ENCODE data around the gene FRG2B.
"Not testable (repeated sequence)": the region's sequence is repeated elsewhere in the genome, so short reads cannot be mapped to it uniquely, and the experiment has no call there.

The FRG2B gene

DNA sequence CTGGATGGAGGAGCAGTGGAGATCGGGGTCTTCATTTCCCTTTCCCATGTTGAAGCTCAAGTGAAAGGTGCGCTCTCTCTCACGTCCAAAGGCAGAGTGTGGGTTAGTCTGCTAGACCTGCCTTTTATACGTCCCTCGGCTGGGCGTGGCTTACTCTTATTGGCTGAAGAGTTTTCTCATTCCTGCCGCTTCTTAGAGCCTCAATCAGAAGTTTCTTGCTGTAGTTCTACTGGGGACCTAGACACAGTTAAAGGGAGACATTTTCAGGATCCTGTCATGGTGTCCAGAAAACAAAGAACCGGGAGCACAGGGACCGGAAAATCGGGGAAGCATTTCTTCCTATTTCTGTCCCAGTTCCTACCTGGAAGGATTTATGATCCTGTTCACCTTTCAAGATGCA, at the start of gene FRG2B:
FRG2B (minus strand) TSS at position 101 of the 400 bp plus-strand sequence; CDS start at position 48, 53 bp downstream.
- DNase-seq (ENCODE audit: low spot score): not testable (repeated sequence)

DNA sequence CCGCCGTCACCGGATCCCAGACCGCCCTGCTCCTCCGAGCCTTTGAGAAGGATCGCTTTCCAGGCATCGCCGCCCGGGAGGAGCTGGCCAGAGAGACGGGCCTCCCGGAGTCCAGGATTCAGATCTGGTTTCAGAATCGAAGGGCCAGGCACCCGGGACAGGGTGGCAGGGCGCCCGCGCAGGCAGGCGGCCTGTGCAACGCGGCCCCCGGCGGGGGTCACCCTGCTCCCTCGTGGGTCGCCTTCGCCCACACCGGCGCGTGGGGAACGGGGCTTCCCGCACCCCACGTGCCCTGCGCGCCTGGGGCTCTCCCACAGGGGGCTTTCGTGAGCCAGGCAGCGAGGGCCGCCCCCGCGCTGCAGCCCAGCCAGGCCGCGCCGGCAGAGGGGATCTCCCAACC, 40.9 kb upstream of the FRG2B start:
- not testable (repeated sequence) for DNase-seq (ENCODE audit: low spot score)

GRCh38 chr10:133663544-133664160, 37.1 kb upstream of the FRG2B start:
- DNase-seq (ENCODE audit: low spot score): not testable (repeated sequence)

DNA sequence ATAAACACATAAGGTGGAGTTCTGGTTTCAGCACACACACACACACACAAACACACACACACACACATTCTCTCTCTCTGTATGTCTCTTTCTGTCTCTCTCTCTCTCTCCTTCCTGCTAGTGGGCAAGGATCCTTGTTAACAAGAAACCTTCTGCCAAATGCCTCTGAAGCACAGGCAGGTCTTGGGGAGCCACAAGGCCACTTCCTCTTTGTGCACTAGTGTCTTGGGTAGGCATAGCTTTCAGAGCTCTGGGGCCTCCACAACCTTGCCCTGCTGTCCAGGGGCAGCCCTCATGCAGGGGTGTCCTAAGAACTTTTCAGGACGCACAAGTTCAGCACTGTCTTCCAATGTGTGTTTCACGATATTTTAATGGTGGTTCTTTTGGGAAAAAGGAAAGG, 34.5 kb upstream of the FRG2B start:
- not testable (repeated sequence) for DNase-seq (ENCODE audit: low spot score)

GRCh38 chr10:133660516-133660915, 33.9 kb upstream of the FRG2B start:
- DNase-seq (ENCODE audit: low spot score): not testable (repeated sequence)

DNA sequence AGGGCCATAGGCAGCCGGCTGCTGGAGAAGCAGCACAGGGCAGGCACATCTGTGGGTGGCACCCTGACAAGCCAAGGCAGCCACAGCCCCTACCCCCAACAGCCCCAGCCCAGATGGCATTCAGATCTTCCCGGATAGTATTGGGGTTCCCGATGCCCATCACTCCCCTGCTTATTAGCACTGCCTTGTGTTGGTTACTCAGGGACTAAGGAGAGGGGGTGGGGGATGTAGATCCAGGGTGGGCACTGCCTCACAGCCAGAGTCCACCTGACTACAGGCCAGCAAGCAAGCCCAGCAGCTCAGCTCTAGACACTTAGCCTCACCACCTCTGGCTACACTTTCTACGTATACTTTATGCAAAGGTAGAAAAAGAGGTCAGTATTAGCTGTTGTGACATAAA, 30.7 kb upstream of the FRG2B start:
- not testable (repeated sequence) for DNase-seq (ENCODE audit: low spot score)

DNA sequence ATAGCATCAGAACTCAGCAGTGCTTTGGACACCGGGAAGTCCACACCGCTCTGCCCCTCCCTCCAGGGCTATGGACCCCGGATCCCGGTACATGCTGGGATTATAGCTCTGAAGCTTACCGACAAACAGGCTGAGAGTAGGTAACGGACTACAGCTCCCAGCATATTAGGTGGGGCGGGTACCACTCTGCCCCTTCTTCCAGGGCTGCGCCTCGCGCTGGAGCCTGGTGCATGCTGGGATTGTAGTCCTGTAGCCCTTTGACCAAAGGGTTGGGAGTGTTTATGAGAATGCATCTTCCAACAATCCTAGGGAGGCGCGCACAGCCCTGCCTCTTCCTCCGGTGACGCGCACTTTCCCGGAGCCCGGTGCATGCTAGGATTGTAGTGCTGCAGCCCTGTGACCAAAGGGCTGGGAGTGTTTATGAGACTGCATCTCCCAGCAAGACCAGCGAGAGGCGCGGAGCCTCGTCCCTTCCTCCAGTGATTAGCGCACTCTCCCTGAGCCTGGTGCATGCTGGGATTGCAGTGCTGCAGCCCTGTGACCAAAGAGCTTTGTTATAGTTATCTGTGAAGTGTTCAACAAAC, 22.4 kb upstream of the FRG2B start:
- DNase-seq (ENCODE audit: low spot score): not testable (repeated sequence)

- DNase-seq (ENCODE audit: low spot score): not testable (repeated sequence)
Observed at GRCh38 chr10:133647075-133647748, 20.6 kb upstream of the FRG2B start.

GRCh38 chr10:133637846-133638235, 11.2 kb upstream of the FRG2B start:
- not testable (repeated sequence) for DNase-seq (ENCODE audit: low spot score)

- not testable (repeated sequence) for DNase-seq (ENCODE audit: low spot score)
Observed at GRCh38 chr10:133637202-133637845, 10.7 kb upstream of the FRG2B start.

GRCh38 chr10:133630723-133631249, 4.2 kb upstream of the FRG2B start:
- not testable (repeated sequence) for DNase-seq (ENCODE audit: low spot score)

DNA sequence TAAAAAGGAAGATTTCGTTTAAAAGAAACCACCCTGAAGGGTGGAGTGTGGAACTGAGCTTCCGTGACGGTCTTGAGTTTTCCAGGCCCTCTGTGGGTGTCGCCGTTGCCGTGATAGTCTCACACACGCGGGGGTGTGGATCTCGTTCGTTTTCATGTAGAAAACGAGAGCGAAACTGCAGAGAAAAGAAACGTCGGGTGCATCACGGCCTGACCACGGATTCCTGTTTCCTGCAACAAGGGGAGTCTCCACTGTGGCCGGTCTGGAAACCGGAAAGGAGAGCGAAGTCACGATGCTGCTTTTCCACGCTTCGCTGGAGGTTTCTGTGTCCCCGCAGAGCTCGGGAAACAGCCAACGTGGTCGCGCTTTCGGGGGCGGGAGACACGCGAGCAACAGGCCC, 4.1 kb downstream of the FRG2B start:
- DNase-seq (ENCODE audit: low spot score): not testable (repeated sequence)

DNA sequence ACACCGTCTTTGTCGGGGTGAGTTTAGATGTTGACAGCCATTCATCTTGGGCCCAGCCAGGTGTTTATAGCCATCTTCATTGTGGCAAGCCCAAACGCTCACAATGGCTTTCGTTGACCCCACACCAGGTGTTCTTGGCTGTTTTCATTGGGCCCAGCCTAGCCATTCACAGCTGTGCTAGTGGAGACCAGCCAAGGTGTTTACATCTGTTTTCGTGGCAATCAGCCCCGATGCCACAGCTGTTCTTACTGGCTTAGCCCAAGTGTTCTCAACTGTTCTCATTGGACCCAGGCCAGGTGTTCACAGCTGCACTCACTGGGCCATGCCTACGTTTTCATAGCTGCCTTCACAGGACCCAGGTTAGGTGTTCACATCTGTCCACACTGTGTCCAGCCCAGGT, 7.7 kb downstream of the FRG2B start:
- DNase-seq (ENCODE audit: low spot score): no peak

DNA sequence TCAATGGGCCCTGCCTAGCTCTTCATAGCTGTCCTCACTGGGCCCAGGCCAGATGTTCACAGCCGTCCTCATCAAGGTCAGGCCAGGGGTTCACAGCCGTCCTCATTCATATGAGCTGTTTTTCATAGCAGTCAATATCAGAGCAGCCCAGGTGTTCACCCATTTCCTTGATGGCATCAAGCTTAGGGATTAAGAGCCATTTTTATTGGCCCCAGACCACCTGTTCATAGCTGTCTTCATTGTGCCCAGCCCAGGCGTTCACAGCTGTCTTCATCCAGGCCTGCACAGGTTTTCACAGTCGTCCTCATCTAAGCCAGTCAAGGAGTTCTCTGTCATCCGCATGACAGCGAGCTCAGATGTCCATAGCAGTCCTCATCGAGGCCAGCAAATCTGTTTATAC, 9.4 kb downstream of the FRG2B start:
- no peak for DNase-seq (ENCODE audit: low spot score)

GRCh38 chr10:133616371-133617130, 10.0 kb downstream of the FRG2B start:
- no peak for DNase-seq (ENCODE audit: low spot score)

DNA sequence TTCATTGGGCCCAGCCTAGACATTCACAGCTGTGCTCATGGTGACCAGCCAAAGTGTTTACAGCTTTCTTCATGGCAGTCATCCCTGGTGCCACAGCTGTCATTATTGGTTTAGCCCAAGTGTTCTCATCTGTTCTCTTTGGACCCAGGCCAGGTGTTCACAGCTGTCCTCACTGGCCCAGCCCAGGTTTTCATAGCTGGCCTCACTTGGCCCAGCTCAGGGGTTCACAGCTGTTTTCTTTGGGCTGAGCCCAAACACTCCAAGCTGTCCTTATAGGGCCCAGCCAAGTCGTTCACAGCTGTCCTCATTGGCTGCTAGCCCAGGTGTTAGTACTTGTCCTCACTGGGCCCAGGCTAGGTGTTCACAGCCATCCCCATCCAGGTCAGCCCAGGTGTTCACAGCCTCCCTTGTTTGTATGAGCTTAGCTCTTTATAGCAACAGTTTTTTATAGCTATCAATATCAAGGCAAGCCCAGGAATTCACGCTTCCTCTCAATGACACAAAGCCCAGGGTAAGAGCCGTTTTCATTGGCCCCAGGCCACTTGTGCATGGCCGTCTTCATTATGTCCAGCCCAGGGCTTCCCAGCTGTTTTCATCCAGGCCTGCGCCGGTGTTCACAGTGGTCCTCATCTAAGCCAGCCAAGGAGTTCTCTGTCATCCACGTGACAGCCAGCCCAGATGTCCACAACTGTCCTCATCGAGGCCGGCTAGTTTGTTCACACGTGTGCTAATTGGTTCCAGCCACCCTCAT, 11.6 kb downstream of the FRG2B start:
- DNase-seq (ENCODE audit: low spot score): no peak

GRCh38 chr10:133613699-133614098, 12.9 kb downstream of the FRG2B start:
- no peak for DNase-seq (ENCODE audit: low spot score)

DNA sequence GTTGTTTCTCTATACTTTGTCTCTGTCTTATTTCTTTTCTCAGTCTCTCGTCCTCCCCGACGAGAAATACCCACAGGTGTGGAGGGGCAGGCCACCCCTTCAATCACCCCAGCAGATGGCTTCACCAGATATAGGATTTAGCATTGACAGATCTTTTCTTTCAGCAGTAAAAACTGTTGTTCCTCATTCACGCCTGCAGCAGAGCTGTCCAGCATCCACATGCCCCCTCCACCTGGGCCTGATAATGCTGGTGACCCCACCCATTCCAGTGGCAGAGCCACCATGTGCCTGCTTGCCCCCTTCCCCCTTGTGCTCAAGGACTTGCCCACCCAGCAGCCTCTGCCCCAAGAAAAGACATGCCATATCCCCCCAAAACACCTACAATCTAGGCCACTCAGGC, 15.5 kb downstream of the FRG2B start:
- no peak for DNase-seq (ENCODE audit: low spot score)

- DNase-seq (ENCODE audit: low spot score): no peak
Observed at GRCh38 chr10:133608855-133609254, 17.7 kb downstream of the FRG2B start.

- not testable (repeated sequence) for DNase-seq (ENCODE audit: low spot score)
Observed at GRCh38 chr10:133603434-133603833, 23.2 kb downstream of the FRG2B start.

- DNase-seq (ENCODE audit: low spot score): no peak
Observed at GRCh38 chr10:133600657-133601056, 25.9 kb downstream of the FRG2B start.

Measured in CD4-positive, alpha-beta T cell treated with Interleukin-15 for 4 hours (primary cell).